GM23338 (cell line): ENCODE results near the gene NPAS2. TPM values are rescaled to one million over a fixed set of nuclear protein-coding genes. Genes with fewer than 3 reads are reported as not detected.

Experiments
- ATAC-seq: fragments of 200-7000 bp; cut with Tn5 transposase; 3 replicates; pipeline ENCODE4 v1.9.1; 2020
- DNase-seq: peaks from one replicate; pipeline ENCODE4 v3.0.0-alpha.2; 2015; ENCODE audit warnings: low spot score
- H2AFZ ChIP-seq: fragments of 200-600 bp; sonication (generic); 2 replicates; pipeline ENCODE4 v1.8.0; 2016; ENCODE audit warnings: antibody characterized with exemption, mild to moderate bottlenecking, moderate library complexity
- H3F3A ChIP-seq: fragments of 200-600 bp; sonication (generic); replicated peaks from 2 replicates; pipeline ENCODE4 v1.8.0; 2017; ENCODE audit warnings: antibody characterized with exemption, mixed run types, low read depth
- H3K27ac ChIP-seq: fragments of 200-600 bp; sonication (generic); 2 replicates; pipeline ENCODE4 v1.6.1; 2016; ENCODE audit warnings: low read depth
- H3K27me3 ChIP-seq: fragments of 200-600 bp; sonication (generic); 2 replicates; pipeline ENCODE4 v1.8.0; 2016; ENCODE audit warnings: mild to moderate bottlenecking, mixed run types, moderate library complexity; ENCODE audit not compliant: insufficient read depth
- H3K36me3 ChIP-seq: fragments of 200-600 bp; sonication (generic); 2 replicates; pipeline ENCODE4 v1.8.0; 2016; ENCODE audit warnings: mild to moderate bottlenecking; ENCODE audit not compliant: insufficient read depth
- H3K4me1 ChIP-seq: fragments of 200-600 bp; sonication (generic); 2 replicates; pipeline ENCODE4 v1.8.0; 2016; ENCODE audit warnings: mild to moderate bottlenecking, moderate library complexity; ENCODE audit not compliant: insufficient read depth
- H3K4me2 ChIP-seq: fragments of 200-600 bp; sonication (generic); 2 replicates; pipeline ENCODE4 v1.7.1; 2017; ENCODE audit warnings: mixed run types
- H3K4me3 ChIP-seq: fragments of 200-600 bp; sonication (generic); 2 replicates; pipeline ENCODE4 v1.6.1; 2016; ENCODE audit warnings: mixed run types
- H3K79me2 ChIP-seq: fragments of 200-600 bp; sonication (generic); replicated peaks from 2 replicates; pipeline ENCODE4 v1.8.0; 2017; ENCODE audit warnings: mild to moderate bottlenecking; ENCODE audit not compliant: insufficient read depth
- H3K9me2 ChIP-seq: fragments of 200-600 bp; sonication (generic); 2 replicates; pipeline ENCODE4 v1.8.0; 2017; ENCODE audit not compliant: insufficient read depth
- H4K20me1 ChIP-seq: fragments of 200-600 bp; sonication (generic); replicated peaks from 2 replicates; pipeline ENCODE4 v1.8.0; 2017; ENCODE audit warnings: mild to moderate bottlenecking; ENCODE audit not compliant: insufficient read depth
- H3K27ac Mint-ChIP-seq: 2 replicates; pipeline ENCODE4 v1.8.0; 2020; ENCODE audit warnings: inconsistent platforms, mild to moderate bottlenecking, moderate library complexity, mixed read lengths
- H3K27me3 Mint-ChIP-seq: 3 replicates; pipeline ENCODE4 v1.8.0; 2022; ENCODE audit warnings: low read depth, mild to moderate bottlenecking, moderate library complexity, mixed read lengths, inconsistent platforms; ENCODE audit not compliant: insufficient read depth, poor library complexity
- H3K36me3 Mint-ChIP-seq: 3 replicates; pipeline ENCODE4 v1.8.0; 2021; ENCODE audit warnings: low read depth, mild to moderate bottlenecking, inconsistent platforms, moderate library complexity, mixed read lengths
- H3K4me1 Mint-ChIP-seq: 3 replicates; pipeline ENCODE4 v1.8.0; 2020; ENCODE audit warnings: mild to moderate bottlenecking, inconsistent platforms, mixed read lengths
- H3K4me3 Mint-ChIP-seq: 3 replicates; pipeline ENCODE4 v1.8.0; 2021; ENCODE audit warnings: moderate library complexity, mild to moderate bottlenecking, inconsistent platforms, mixed read lengths
- H3K9me3 Mint-ChIP-seq: 3 replicates; pipeline ENCODE4 v1.8.0; 2020; ENCODE audit warnings: moderate library complexity, mild to moderate bottlenecking, inconsistent platforms, mixed read lengths
- CREB1 ChIP-seq: fragments of 250-450 bp; sonication (Bioruptor Pico); IDR thresholded peaks from 2 replicates; pipeline ENCODE4 v1.5.0; 2020; ENCODE audit warnings: low read depth, mild to moderate bottlenecking, moderate library complexity
- CTCF ChIP-seq, 2 experiments: fragments of 200-600 bp in 1 of 2; sonication (generic) in 1 of 2; conservative IDR thresholded peaks; 2 replicates each; pipeline versions ENCODE4 v1.5.1 to v1.6.1; 2016 to 2017; ENCODE audit warnings: antibody characterized with exemption in 2 of 2, low read depth in 2 of 2, mild to moderate bottlenecking in 2 of 2, moderate library complexity in 1 of 2
- ETS1 ChIP-seq: IDR thresholded peaks from 2 replicates; pipeline ENCODE4 v1.6.1; 2016; ENCODE audit warnings: antibody characterized with exemption
- EZH2 ChIP-seq: fragments of 200-600 bp; sonication (generic); IDR thresholded peaks from one replicate; pipeline ENCODE4 v1.8.0; 2017; ENCODE audit warnings: antibody characterized with exemption, mild to moderate bottlenecking, low read depth; ENCODE audit not compliant: unreplicated experiment
- NANOG ChIP-seq: IDR thresholded peaks from 2 replicates; pipeline ENCODE4 v1.6.1; 2016; ENCODE audit warnings: antibody characterized with exemption, borderline replicate concordance
- POLR2AphosphoS5 ChIP-seq: IDR thresholded peaks from 2 replicates; pipeline ENCODE4 v1.6.1; 2016; ENCODE audit warnings: antibody characterized with exemption, low read depth
- REST ChIP-seq: IDR thresholded peaks from one replicate; pipeline ENCODE4 v1.6.1; 2018; ENCODE audit warnings: antibody characterized with exemption; ENCODE audit not compliant: unreplicated experiment
- STAT1 ChIP-seq: IDR thresholded peaks from one replicate; pipeline ENCODE4 v1.6.1; 2016; ENCODE audit warnings: antibody characterized with exemption; ENCODE audit not compliant: unreplicated experiment
- ZNF114 ChIP-seq: fragments of 250-450 bp; sonication (Bioruptor Pico); IDR thresholded peaks from 2 replicates; pipeline ENCODE4 v1.5.0; 2020; ENCODE audit warnings: mild to moderate bottlenecking, moderate library complexity
- ZNF331 ChIP-seq: fragments of 250-450 bp; sonication (Bioruptor Pico); IDR thresholded peaks from 2 replicates; pipeline ENCODE4 v1.5.0; 2020; ENCODE audit warnings: low read depth, mild to moderate bottlenecking, moderate library complexity
- ZNF462 ChIP-seq: fragments of 250-450 bp; sonication (Bioruptor Pico); IDR thresholded peaks from 2 replicates; pipeline ENCODE4 v1.5.0; 2020; ENCODE audit warnings: mild to moderate bottlenecking, moderate library complexity
- polyA plus RNA-seq: library from polyadenylated mRNA; unstranded; fragments of >200 nt; fragmentation: Nextera tagmentation; extraction: Ambion mirVana; gene quantifications from 2 replicates; pipeline ENCODE4 v1.2.1, GENCODE V29; 2016
- total RNA-seq: library from RNA; depleted of rRNA; stranded (reverse); fragments of >200 nt; shearing (Covaris generic); gene quantifications from 2 replicates; pipeline ENCODE4 v1.2.3, GENCODE V29; 2014

The NPAS2 gene
- total and polyA plus RNA-seq, 2 experiments from 2014 or later = 0.56 to 1.1 TPM

GRCh38 chr2:100924122-100924519 lies 104.2 kb downstream of the NPAS2 start (continued):
- TF ChIP-seq ZNF462 (no peak), ZNF331 (CRISPR knock-in tag) (no peak), CREB1 (CRISPR knock-in tag) (no peak), STAT1 (no peak)

- no peaks in the 10 kb centered on the region for H3K27me3 ChIP-seq
- H3K27ac ChIP-seq = no peak overlapping the region
- H3K36me3 ChIP-seq = no peaks in the 10 kb centered on the region
- Mint-ChIP-seq H3K4me3 (no peak overlapping the region), H3K9me3 (no peaks in the 10 kb centered on the region), H3K27ac (no peak overlapping the region), H3K4me1 (no peaks in the 10 kb centered on the region), H3K36me3 (no peaks in the 10 kb centered on the region), H3K27me3 (no peaks in the 10 kb centered on the region)
- no peak for ATAC-seq
- no peaks in the 10 kb centered on the region for H3F3A ChIP-seq
- no peak overlapping the region for H3K4me3 ChIP-seq
- H4K20me1 ChIP-seq = no peaks in the 10 kb centered on the region
- H3K4me1 ChIP-seq = no peaks in the 10 kb centered on the region
- peak overlapping the region; percentile 23; the same call in 1 of the 2 replicates for H2AFZ ChIP-seq
- no peak overlapping the region for H3K4me2 ChIP-seq
- H3K79me2 ChIP-seq = no peaks in the 10 kb centered on the region
- peaks cover 4% of the 10 kb centered on the region; the same call in 1 of the 2 replicates for H3K9me2 ChIP-seq
- no peak for DNase-seq
- TF ChIP-seq NANOG = no peak
- TF ChIP-seq STAT1 = no peak
- TF ChIP-seq ZNF114 = no peak
- no peak for TF ChIP-seq POLR2AphosphoS5
- TF ChIP-seq REST = no peak
- no peak for TF ChIP-seq CTCF (conservative IDR thresholded peaks at IDR 0.05; ENCODE audit: low read depth in 2 of 2)
- TF ChIP-seq ETS1 = no peak
- no peak for TF ChIP-seq ZNF331 (CRISPR knock-in tag)
- no peak for TF ChIP-seq EZH2
These were observed 104.8 kb downstream of the NPAS2 start for GRCh38 chr2:100924520-100925451.
